ENCODE results near the gene COL4A5. TPM values are rescaled to one million over a fixed set of nuclear protein-coding genes. Genes with fewer than 3 reads are reported as not detected.

COL4A5 gene
- total RNA-seq, 1 experiment from 2014 or later, result 51.3 TPM

DNA sequence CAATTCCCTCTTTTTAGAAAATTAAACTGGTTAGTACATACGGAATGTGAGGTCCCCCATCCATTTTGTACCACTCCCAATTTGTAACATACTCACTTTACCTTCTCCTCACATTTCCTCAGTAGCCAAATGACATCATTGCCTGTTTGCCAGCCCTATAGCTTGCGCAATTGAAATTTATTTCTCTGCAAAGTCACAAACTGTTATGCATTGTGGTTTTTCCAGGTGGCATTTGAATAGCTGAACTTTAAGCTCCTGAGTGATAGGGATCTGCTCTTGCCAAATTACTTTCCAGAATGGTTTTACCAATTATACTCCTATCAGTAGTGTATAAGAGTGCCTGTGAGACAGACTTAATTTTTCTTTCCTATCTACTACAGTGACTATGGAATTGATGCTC is 7.7 kb downstream of the COL4A5 start:
- Histone ChIP-seq H2AFZ (ENCODE audit: low read length) (no peak overlapping the region), H2BK20ac (ENCODE audit: low read depth, low read length, poor library complexity, severe bottlenecking) (no peak overlapping the region), H3K27ac (ENCODE audit: insufficient read length, low read depth, low read length) (no peak overlapping the region), H4K91ac (ENCODE audit: insufficient read length, low read depth, low read length) (no peak overlapping the region), H3K79me2 (ENCODE audit: insufficient read depth, low read length) (peaks cover 1% of the 10 kb centered on the region; the same call in 1 of the 2 replicates), H3K56ac (ENCODE audit: insufficient read length, low read depth, low read length) (no peak overlapping the region), H2BK15ac (ENCODE audit: low read depth, low read length) (no peak overlapping the region), H3K27me3 (ENCODE audit: insufficient read depth, low read length) (no peaks in the 10 kb centered on the region), H4K5ac (ENCODE audit: insufficient read length, low read depth, low read length) (no peak overlapping the region), H4K8ac (replicated peaks; ENCODE audit: insufficient read length, low read depth, low read length) (no peak overlapping the region), H3K4ac (ENCODE audit: low read depth, low read length) (no peak overlapping the region), H4K20me1 (ENCODE audit: control insufficient read depth, insufficient read depth, insufficient read length) (no peaks in the 10 kb centered on the region), H3K9me3 (ENCODE audit: control insufficient read depth, low read depth, low read length) (no peaks in the 10 kb centered on the region), H3K79me1 (ENCODE audit: insufficient read depth, low read depth, low read length, poor library complexity, severe bottlenecking) (peaks cover 4% of the 10 kb centered on the region), H3K23ac (ENCODE audit: insufficient read length, low read depth, low read length) (no peak overlapping the region), H3K23me2 (ENCODE audit: insufficient read length, low read depth, low read length, poor library complexity, severe bottlenecking) (no peaks in the 10 kb centered on the region), H3T11ph (ENCODE audit: low read length) (no peak overlapping the region), H3K9ac (ENCODE audit: extremely low read depth, insufficient read length, low read length) (no peak overlapping the region), H3K4me2 (ENCODE audit: insufficient read depth, insufficient read length, low read length) (no peak overlapping the region), H2BK120ac (ENCODE audit: low read depth, low read length, poor library complexity, severe bottlenecking) (no peak overlapping the region), H2BK5ac (ENCODE audit: insufficient read length, low read length) (no peak overlapping the region), H2BK12ac (ENCODE audit: insufficient read length, low read depth, low read length) (no peak overlapping the region), H2AK5ac (ENCODE audit: insufficient read length, low read length) (no peak overlapping the region), H3K14ac (ENCODE audit: insufficient read depth, low read length) (no peak overlapping the region), H3K18ac (ENCODE audit: insufficient read length, low read depth, low read length) (no peak overlapping the region), H3K4me1 (ENCODE audit: insufficient read depth, low read length) (no peaks in the 10 kb centered on the region; the same call in 1 of the 2 replicates)
- Mint-ChIP-seq H3K27me3 (ENCODE audit: low read depth) (no peaks in the 10 kb centered on the region), H3K4me1 (peaks cover 21 to 23% of the 10 kb centered on the region in 2 experiments), H3K9me3 (peaks cover 13 to 16% of the 10 kb centered on the region in 2 experiments), H3K4me3 (no peak overlapping the region), H3K36me3 (ENCODE audit: insufficient read depth in 1 of 3, low read depth in 3 of 3) (peaks cover 18 to 46% (median 22%) of the 10 kb centered on the region in 3 experiments), H3K27ac (peak overlapping the region in 1 of 3 experiments; percentile 47; a peak in 2 of 7 replicates)
- no CpG with 5 or more reads among the region's 2 CpGs for WGBS (ENCODE audit: extremely low coverage, insufficient read length, low lambda C conversion rate)
- TF ChIP-seq, protein P1, sequence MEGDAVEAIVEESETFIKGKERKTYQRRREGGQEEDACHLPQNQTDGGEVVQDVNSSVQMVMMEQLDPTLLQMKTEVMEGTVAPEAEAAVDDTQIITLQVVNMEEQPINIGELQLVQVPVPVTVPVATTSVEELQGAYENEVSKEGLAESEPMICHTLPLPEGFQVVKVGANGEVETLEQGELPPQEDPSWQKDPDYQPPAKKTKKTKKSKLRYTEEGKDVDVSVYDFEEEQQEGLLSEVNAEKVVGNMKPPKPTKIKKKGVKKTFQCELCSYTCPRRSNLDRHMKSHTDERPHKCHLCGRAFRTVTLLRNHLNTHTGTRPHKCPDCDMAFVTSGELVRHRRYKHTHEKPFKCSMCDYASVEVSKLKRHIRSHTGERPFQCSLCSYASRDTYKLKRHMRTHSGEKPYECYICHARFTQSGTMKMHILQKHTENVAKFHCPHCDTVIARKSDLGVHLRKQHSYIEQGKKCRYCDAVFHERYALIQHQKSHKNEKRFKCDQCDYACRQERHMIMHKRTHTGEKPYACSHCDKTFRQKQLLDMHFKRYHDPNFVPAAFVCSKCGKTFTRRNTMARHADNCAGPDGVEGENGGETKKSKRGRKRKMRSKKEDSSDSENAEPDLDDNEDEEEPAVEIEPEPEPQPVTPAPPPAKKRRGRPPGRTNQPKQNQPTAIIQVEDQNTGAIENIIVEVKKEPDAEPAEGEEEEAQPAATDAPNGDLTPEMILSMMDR (conservative IDR thresholded peaks at IDR 0.05), result no peak
- no peak for DNase-seq

Measured in H9 (cell line).